ENCODE measurements around the gene DDX28.

- TF ChIP-seq POLR2A (IDR thresholded peaks at IDR 0.05; ENCODE audit: low read depth, low read length): no peak
- no peak for TF ChIP-seq TAF1 (IDR thresholded peaks at IDR 0.05; ENCODE audit: borderline replicate concordance, low read depth, low read length)
- no peak for TF ChIP-seq POLR2AphosphoS5 (IDR thresholded peaks at IDR 0.05; ENCODE audit: low read depth, low read length)
Measured at GRCh38 chr16:67979955-67980678, 42.9 kb downstream of the DDX28 start, which contains the start of gene DPEP3.

Measured in GM12892 (cell line).